Heart right ventricle (tissue), 16 donors: ENCODE data around the gene PTRHD1. TPM values are rescaled to one million over a fixed set of nuclear protein-coding genes. Genes with fewer than 3 reads are reported as not detected.
"Not testable (repeated sequence)": the region's sequence is repeated elsewhere in the genome, so short reads cannot be mapped to it uniquely, and the experiment has no call there.

Source experiments
- ATAC-seq, 8 donors: fragments of 200-7000 bp; cut with Tn5 transposase; one replicate each; pipeline ENCODE4 v1.9.1; 2020; ENCODE audit warnings: mild to moderate bottlenecking in 8 of 8, moderate library complexity in 8 of 8, moderate number of reproducible peaks in 1 of 8
- DNase-seq, 2 donors: peaks; one replicate each; pipeline ENCODE4 v3.0.0-alpha.2; 2020
- H3K27ac ChIP-seq, 10 donors: fragments of 200-600 bp; sonication (generic) in 2 of 10; one replicate each; pipeline versions ENCODE4 v1.5.0 to v1.8.0; 2020 to 2022; ENCODE audit warnings: mild to moderate bottlenecking in 3 of 10
- H3K27me3 ChIP-seq, 7 donors: fragments of 200-600 bp; one replicate each; pipeline ENCODE4 v1.8.0; 2021 to 2022; ENCODE audit warnings: mild to moderate bottlenecking in 2 of 7
- H3K36me3 ChIP-seq, 9 donors: fragments of 200-600 bp; sonication (generic) in 1 of 9; one replicate each; pipeline versions ENCODE4 v1.5.0 to v1.8.0; 2020 to 2022; ENCODE audit warnings: mild to moderate bottlenecking in 2 of 9
- H3K4me1 ChIP-seq, 9 donors: fragments of 200-600 bp; sonication (generic) in 1 of 9; one replicate each; pipeline versions ENCODE4 v1.5.0 to v1.8.0; 2020 to 2022; ENCODE audit warnings: mild to moderate bottlenecking in 4 of 9
- H3K4me3 ChIP-seq, 10 donors: fragments of 200-600 bp; sonication (generic) in 2 of 10; one replicate each; pipeline versions ENCODE4 v1.5.0 to v1.8.0; 2020 to 2022; ENCODE audit warnings: mild to moderate bottlenecking in 7 of 10, moderate library complexity in 2 of 10
- H3K9me3 ChIP-seq, 11 donors: fragments of 200-600 bp in 10 of 11; sonication (generic) in 2 of 11; one replicate each; pipeline versions ENCODE4 v1.5.0 to v1.8.0; 2013 to 2022; ENCODE audit warnings: mild to moderate bottlenecking in 2 of 11, control low read depth in 1 of 11, moderate library complexity in 1 of 11
- WGBS, 2 donors: extraction: QIAGEN DNeasy Blood & Tissue Kit; methylation state at CpG; one replicate each; pipeline ENCODE4 v1.1.7; 2013; ENCODE audit warnings: inconsistent platforms in 1 of 2; 5-methylcytosine and 5-hydroxymethylcytosine counted together
- intact Hi-C, 10 donors: fragments of 100-400 bp; cut with DNase I; formaldehyde crosslinking; loops; one replicate each; pipeline versions ENCODE4 v1.11.1 to v1.14.2; 2022
- polyA plus RNA-seq, 2 donors: library from polyadenylated mRNA; stranded (reverse); fragments of 200-250 nt; gene quantifications; one replicate each; pipeline ENCODE4 v1.2.3, GENCODE V29; 2013
- total RNA-seq, 10 donors: library from RNA; stranded (reverse); fragmentation: NEBNext Ultra II Directional in 3 of 10; extraction: Animal tissue kit (Norgen Biotek cat#: 25700) in 3 of 10; gene quantifications; one replicate each; pipeline versions ENCODE4 v1.2.1 to v1.2.4, GENCODE V29; 2021 to 2023
- TF ChIP-seq, protein P1 (sequence below), 9 donors: fragments of 200-600 bp; sonication (generic) in 2 of 9; IDR thresholded peaks; one replicate each; pipeline versions ENCODE4 v1.5.0 to v1.8.0; 2021 to 2022; ENCODE audit warnings: antibody characterized with exemption in 9 of 9, mild to moderate bottlenecking in 5 of 9, moderate library complexity in 1 of 9
- donor health status: Arrhythmogenic right ventricular cardiomyopathy.
- donor health status: ischemic (EF 13 %, LVEDD 7.1; RV severe dilation, severe dysfunction).
- donor health status: healthy with polysubstance abuse.
- donor health status: DM: no; HTN: yes; CAD: no.
- donor health status: DM: no; HTN: no; CAD: no.
- donor health status: ischemic (EF 25% LVEDD 6.9; RV normal size, moderate dysfunction).
- donor health status: ischemic (EF 25% LVEDD 5.7; RV mildly dilated, moderate dysfunction).
- donor health status: healthy.
- donor health status: DM: yes; HTN: yes; CAD: no.
- donor health status: Ischemic cardiomyopathy.
- donor health status: ischemic (EF 35%, LVEDD 5.7; RV mildly dilated, moderate dysfunction).
- donor health status: nonischemic (EF 11% LVEDD 7.7; RV severe dilation, severe dysfunction).
- donor health status: DM: yes; HTN: yes; CAD: no.
- donor health status: PGD.
- donor health status: ischemic (EF 29% LVEDD 5.4; RV normal size, mild dysfunction).
- donor health status: nonischemic (EF 23%, LVEDD 6.1; RV moderate dilation, normal function).

PTRHD1 gene
- total and polyA plus RNA-seq, 12 donors = 19.6 to 38.8 (median 31.4) TPM

DNA sequence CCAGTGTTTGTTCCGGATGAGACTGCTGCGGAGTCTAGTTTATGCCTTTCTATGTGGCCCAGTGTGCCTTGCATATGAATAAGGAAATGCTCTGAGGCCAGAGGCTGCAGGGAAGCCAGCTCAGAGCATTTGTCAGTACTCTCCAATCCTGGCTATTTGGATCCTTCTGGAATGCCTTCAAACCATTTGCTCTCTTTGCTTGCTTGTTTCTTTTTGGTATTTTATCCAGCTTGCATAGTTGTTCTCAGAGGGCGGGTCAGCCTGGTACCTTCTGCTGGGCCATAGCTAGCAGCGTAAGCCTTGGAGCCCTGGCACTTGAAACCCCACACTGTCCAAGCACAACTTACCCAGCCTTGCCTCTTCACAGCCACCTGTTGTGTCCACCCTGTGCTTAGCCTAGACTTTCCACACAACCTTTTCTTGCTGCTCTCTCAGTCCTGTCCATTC, 20.5 kb upstream of the PTRHD1 start:
- ATAC-seq = no peak
- intact Hi-C loops = no loop called here

GRCh38 chr2:24809316-24810007, 16.3 kb upstream of the PTRHD1 start:
- H3K27ac ChIP-seq = no peak overlapping the region
- DNase-seq (no peak), ATAC-seq (no peak)
- H3K36me3 ChIP-seq = peaks cover 0 to 15% (median 0%) of the 10 kb centered on the region in 9 donors
- intact Hi-C loops = no loop called here
- no peaks in the 10 kb centered on the region for H3K27me3 ChIP-seq
- 88 to 94% methylated on average over 4 of the region's 4 CpGs for whole genome bisulfite sequencing, 2 donors
- peaks cover 0 to 14% (median 0%) of the 10 kb centered on the region in 11 donors for H3K9me3 ChIP-seq
- no peak overlapping the region for H3K4me3 ChIP-seq
- H3K4me1 ChIP-seq = peaks cover 0 to 4% (median 0%) of the 10 kb centered on the region in 9 donors
- TF ChIP-seq, protein P1, sequence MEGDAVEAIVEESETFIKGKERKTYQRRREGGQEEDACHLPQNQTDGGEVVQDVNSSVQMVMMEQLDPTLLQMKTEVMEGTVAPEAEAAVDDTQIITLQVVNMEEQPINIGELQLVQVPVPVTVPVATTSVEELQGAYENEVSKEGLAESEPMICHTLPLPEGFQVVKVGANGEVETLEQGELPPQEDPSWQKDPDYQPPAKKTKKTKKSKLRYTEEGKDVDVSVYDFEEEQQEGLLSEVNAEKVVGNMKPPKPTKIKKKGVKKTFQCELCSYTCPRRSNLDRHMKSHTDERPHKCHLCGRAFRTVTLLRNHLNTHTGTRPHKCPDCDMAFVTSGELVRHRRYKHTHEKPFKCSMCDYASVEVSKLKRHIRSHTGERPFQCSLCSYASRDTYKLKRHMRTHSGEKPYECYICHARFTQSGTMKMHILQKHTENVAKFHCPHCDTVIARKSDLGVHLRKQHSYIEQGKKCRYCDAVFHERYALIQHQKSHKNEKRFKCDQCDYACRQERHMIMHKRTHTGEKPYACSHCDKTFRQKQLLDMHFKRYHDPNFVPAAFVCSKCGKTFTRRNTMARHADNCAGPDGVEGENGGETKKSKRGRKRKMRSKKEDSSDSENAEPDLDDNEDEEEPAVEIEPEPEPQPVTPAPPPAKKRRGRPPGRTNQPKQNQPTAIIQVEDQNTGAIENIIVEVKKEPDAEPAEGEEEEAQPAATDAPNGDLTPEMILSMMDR (IDR thresholded peaks at IDR 0.05) = no peak

More for the DNA sequence above, 20.5 kb upstream of the PTRHD1 start:
- H3K27ac ChIP-seq = no peak overlapping the region
- 95 to 98% methylated on average over 4 of the region's 4 CpGs for WGBS, 2 donors
- peaks cover 0 to 12% (median 0%) of the 10 kb centered on the region in 9 donors for H3K4me1 ChIP-seq
- no peak for DNase-seq
- no peak overlapping the region for H3K4me3 ChIP-seq
- TF ChIP-seq, protein P1 (IDR thresholded peaks at IDR 0.05) = no peak
- H3K36me3 ChIP-seq = peaks cover 0 to 37% (median 8%) of the 10 kb centered on the region in 9 donors
- no peaks in the 10 kb centered on the region for H3K27me3 ChIP-seq
- H3K9me3 ChIP-seq = no peaks in the 10 kb centered on the region

DNA sequence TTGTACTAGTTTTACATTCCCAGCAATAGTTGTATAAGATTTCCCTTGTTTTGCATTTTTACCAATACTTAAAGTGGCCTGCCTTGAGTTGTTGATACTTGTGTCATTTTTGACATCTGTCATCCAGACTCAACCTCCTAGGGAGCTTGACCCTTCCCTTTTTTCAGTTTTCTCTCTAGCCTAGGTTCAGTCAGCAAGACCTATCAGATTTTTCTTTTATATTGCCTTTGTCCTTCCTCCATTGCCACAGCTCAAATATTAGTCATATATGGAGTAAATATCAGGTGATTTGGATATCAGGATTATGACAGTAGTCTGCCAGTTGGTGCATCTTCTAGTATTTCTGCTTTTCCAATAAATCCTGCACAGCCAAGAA, 13.5 kb upstream of the PTRHD1 start:
- peaks cover 0 to 17% (median 0%) of the 10 kb centered on the region in 11 donors for H3K9me3 ChIP-seq
- ATAC-seq (no peak), DNase-seq (no peak)
- peaks cover 0 to 15% (median 0%) of the 10 kb centered on the region in 9 donors for H3K36me3 ChIP-seq
- no peak overlapping the region for H3K27ac ChIP-seq
- peaks cover 0 to 4% (median 0%) of the 10 kb centered on the region in 9 donors for H3K4me1 ChIP-seq
- TF ChIP-seq, protein P1 (IDR thresholded peaks at IDR 0.05) = no peak
- no peaks in the 10 kb centered on the region for H3K27me3 ChIP-seq
- intact Hi-C loops = no loop called here
- no peak overlapping the region for H3K4me3 ChIP-seq

DNA sequence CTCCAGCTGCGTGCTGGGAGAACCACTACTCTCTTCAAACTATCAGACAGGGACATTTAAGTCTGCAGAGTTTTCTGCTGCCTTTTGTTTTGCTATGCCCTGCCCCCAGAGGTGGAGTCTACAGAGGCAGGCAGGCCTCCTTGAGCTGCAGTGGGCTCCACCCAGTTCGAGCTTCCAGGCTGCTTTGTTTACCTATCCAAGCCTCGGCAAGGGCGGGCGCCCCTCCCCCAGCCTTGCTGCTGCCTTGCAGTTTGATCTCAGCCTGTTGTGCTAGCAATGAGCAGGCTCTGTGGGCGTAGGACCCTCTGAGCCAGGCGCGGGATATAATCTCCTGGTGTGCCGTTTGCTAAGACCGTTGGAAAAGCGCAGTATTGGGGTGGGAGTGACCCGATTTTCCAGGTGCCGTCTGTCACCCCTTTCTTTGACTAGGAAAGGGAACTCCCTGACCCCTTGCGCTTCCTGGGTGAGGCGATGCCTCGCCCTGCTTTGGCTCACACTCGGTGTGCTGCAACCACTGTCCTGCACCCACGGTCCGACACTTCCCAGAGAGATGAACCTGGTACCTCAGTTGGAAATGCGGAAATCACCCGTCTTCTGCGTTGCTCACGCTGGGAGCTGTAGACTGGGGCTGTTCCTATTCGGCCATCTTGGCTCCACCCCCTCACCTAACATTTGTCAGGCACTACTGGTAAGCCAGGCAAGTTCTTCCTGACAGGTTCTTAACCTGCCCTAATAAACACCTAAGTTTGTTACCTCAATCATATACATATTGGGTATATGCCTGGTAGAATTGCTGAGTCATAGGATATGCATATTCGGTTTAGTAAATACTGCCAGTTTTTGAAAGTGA, 12.8 kb upstream of the PTRHD1 start:
- not testable (repeated sequence) for DNase-seq
- 94 to 95% methylated on average over 25 of the region's 25 CpGs for WGBS, 2 donors

GRCh38 chr2:24800487-24800886, 7.3 kb upstream of the PTRHD1 start:
- H3K36me3 ChIP-seq = peaks cover 0 to 28% (median 0%) of the 10 kb centered on the region in 9 donors
- H3K27me3 ChIP-seq, H3K9me3 ChIP-seq, H3K4me1 ChIP-seq, H3K27ac ChIP-seq, H3K4me3 ChIP-seq, ATAC-seq, DNase-seq, intact Hi-C loops: not testable (repeated sequence)
- WGBS, 2 donors = 94 to 98% methylated on average over 5 of the region's 5 CpGs

More for the DNA sequence above, 12.8 kb upstream of the PTRHD1 start:
- H3K4me1 ChIP-seq, H3K4me3 ChIP-seq, intact Hi-C loops, H3K27me3 ChIP-seq, ATAC-seq, H3K27ac ChIP-seq: not testable (repeated sequence)
- peaks cover 0 to 19% (median 0%) of the 10 kb centered on the region in 11 donors for H3K9me3 ChIP-seq
- H3K36me3 ChIP-seq = peaks cover 0 to 15% (median 0%) of the 10 kb centered on the region in 9 donors
